H1 (cell line): Measurements from ENCODE around the gene RBM15. TPM values are rescaled to one million over a fixed set of nuclear protein-coding genes. Genes with fewer than 3 reads are reported as not detected.

Source experiments
- CTCF ChIA-PET: fragments of 300-600 bp; sonication (Branson Sonifier 250); formaldehyde crosslinking; loops from one replicate; lab custom pipeline; 2021; ENCODE audit not compliant: partially characterized antibody; lab: Charles Lee
- POLR2A ChIA-PET: fragments of 300-600 bp; sonication (Branson Sonifier 250); formaldehyde crosslinking; loops from one replicate; lab custom pipeline; 2021; ENCODE audit warnings: inconsistent platforms; ENCODE audit not compliant: partially characterized antibody; lab: Charles Lee
- DNase-seq, 2 experiments: peaks; one replicate each; pipeline versions ENCODE4 v3.0.0 to v3.0.0-alpha.2; 2010 to 2022; ENCODE audit warnings: low spot score in 2 of 2, low read depth in 1 of 2, mixed read lengths in 1 of 2
- FAIRE-seq: peaks from 2 replicates; lab custom pipeline; 2011; peaks lifted over from hg19 to GRCh38; lab: Jason Lieb, UNC
- H2AFZ ChIP-seq: 2 replicates; pipeline ENCODE4 v1.8.1; 2012; ENCODE audit warnings: low read length, inconsistent platforms
- H2AK5ac ChIP-seq: 2 replicates; pipeline ENCODE4 v1.6.1; 2013; ENCODE audit warnings: low read depth, low read length
- H2BK120ac ChIP-seq: replicated peaks from 2 replicates; pipeline ENCODE3; 2013; ENCODE audit warnings: low read depth, low read length, inconsistent platforms
- H2BK12ac ChIP-seq: 2 replicates; pipeline ENCODE4 v1.6.1; 2013; ENCODE audit warnings: low read depth, low read length
- H2BK15ac ChIP-seq: 2 replicates; pipeline ENCODE4 v1.6.1; 2013; ENCODE audit warnings: low read length
- H2BK20ac ChIP-seq: 2 replicates; pipeline ENCODE4 v1.6.1; 2013; ENCODE audit warnings: low read length
- H2BK5ac ChIP-seq: 2 replicates; pipeline ENCODE4 v1.6.1; 2013; ENCODE audit warnings: low read depth, low read length
- H3K14ac ChIP-seq: 2 replicates; pipeline ENCODE4 v1.6.1; 2013; ENCODE audit warnings: inconsistent platforms; ENCODE audit not compliant: insufficient read length
- H3K18ac ChIP-seq: 2 replicates; pipeline ENCODE4 v1.6.1; 2013; ENCODE audit warnings: low read length; ENCODE audit errors: extremely low read depth
- H3K23ac ChIP-seq: 2 replicates; pipeline ENCODE4 v1.6.1; 2013; ENCODE audit warnings: inconsistent platforms; ENCODE audit not compliant: insufficient read length
- H3K23me2 ChIP-seq: 2 replicates; pipeline ENCODE4 v1.6.1; 2013; ENCODE audit warnings: low read depth, low read length
- H3K27ac ChIP-seq: 2 replicates; pipeline ENCODE4 v1.6.1; 2011; ENCODE audit warnings: low read depth, low read length, inconsistent platforms
- H3K27me3 ChIP-seq, 4 experiments: replicated peaks in 1 of 4; 1 replicate in 1 of 4; 2 replicates in 3 of 4; pipeline versions ENCODE4 v1.6.1 to v1.8.1; 2011 to 2013; ENCODE audit warnings: low read length in 3 of 4, mild to moderate bottlenecking in 3 of 4, inconsistent platforms in 2 of 4, mixed read lengths in 2 of 4, moderate library complexity in 1 of 4; ENCODE audit not compliant: control insufficient read depth in 3 of 4, insufficient read depth in 3 of 4; ENCODE audit errors: extremely low read depth in 1 of 4
- H3K36me3 ChIP-seq, 4 experiments: 2 replicates each; pipeline versions ENCODE4 v1.6.1 to v1.8.1; 2011 to 2013; ENCODE audit warnings: mild to moderate bottlenecking in 4 of 4, low read length in 3 of 4, moderate library complexity in 2 of 4, control low read depth in 1 of 4, inconsistent platforms in 1 of 4; ENCODE audit not compliant: insufficient read depth in 4 of 4, control insufficient read depth in 2 of 4
- H3K4ac ChIP-seq: replicated peaks from 2 replicates; pipeline ENCODE3; 2013; ENCODE audit warnings: low read length, low read depth, mixed read lengths, inconsistent platforms; ENCODE audit not compliant: insufficient read length
- H3K4me1 ChIP-seq, 4 experiments: replicated peaks in 1 of 4; 1 replicate in 1 of 4; 2 replicates in 3 of 4; pipeline versions ENCODE4 v1.6.1 to v1.8.1; 2011 to 2013; ENCODE audit warnings: low read length in 3 of 4, inconsistent platforms in 2 of 4, mixed read lengths in 1 of 4; ENCODE audit not compliant: insufficient read depth in 4 of 4, control insufficient read depth in 3 of 4
- H3K4me2 ChIP-seq, 2 experiments: 2 replicates each; pipeline versions ENCODE4 v1.6.1 to v1.8.1; 2011 to 2013; ENCODE audit warnings: low read depth in 2 of 2, low read length in 2 of 2, control low read depth in 1 of 2, inconsistent platforms in 1 of 2, mild to moderate bottlenecking in 1 of 2; ENCODE audit not compliant: insufficient read depth in 1 of 2
- H3K4me3 ChIP-seq, 4 experiments: fragments of 200-600, 300-600 bp in 1 of 4; sonication (generic), shearing (Covaris generic), sonication (Bioruptor Twin) in 1 of 4; 2 replicates each; pipeline versions ENCODE4 v1.5.1 to v1.8.1; 2011 to 2016; ENCODE audit warnings: low read length in 4 of 4, low read depth in 3 of 4, control low read depth in 2 of 4, inconsistent platforms in 2 of 4, mild to moderate bottlenecking in 2 of 4, mixed read lengths in 1 of 4, moderate library complexity in 1 of 4; ENCODE audit not compliant: insufficient read depth in 2 of 4; ENCODE audit errors: extremely low read depth in 1 of 4
- H3K56ac ChIP-seq: replicated peaks from 2 replicates; pipeline ENCODE3; 2013; ENCODE audit warnings: low read depth, mild to moderate bottlenecking, mixed read lengths, low read length, inconsistent platforms; ENCODE audit not compliant: insufficient read length
- H3K79me1 ChIP-seq: 2 replicates; pipeline ENCODE4 v1.6.1; 2013; ENCODE audit warnings: low read depth, low read length, control low read depth
- H3K79me2 ChIP-seq, 2 experiments: 2 replicates each; pipeline versions ENCODE4 v1.6.1 to v1.8.1; 2012 to 2013; ENCODE audit warnings: low read length in 2 of 2, mild to moderate bottlenecking in 2 of 2, inconsistent platforms in 1 of 2; ENCODE audit not compliant: insufficient read depth in 2 of 2, control insufficient read depth in 1 of 2
- H3K9ac ChIP-seq, 4 experiments: replicated peaks in 1 of 4; 1 replicate in 1 of 4; 2 replicates in 3 of 4; pipeline versions ENCODE4 v1.6.1 to v1.8.1; 2011 to 2013; ENCODE audit warnings: low read depth in 3 of 4, low read length in 3 of 4, control low read depth in 2 of 4, mild to moderate bottlenecking in 2 of 4, moderate library complexity in 2 of 4, inconsistent platforms in 1 of 4; ENCODE audit errors: extremely low read depth in 1 of 4
- H3K9me3 ChIP-seq, 2 experiments: 2 replicates each; pipeline versions ENCODE4 v1.6.1 to v1.8.1; 2012 to 2013; ENCODE audit warnings: mild to moderate bottlenecking in 2 of 2, moderate library complexity in 2 of 2, control low read depth in 1 of 2, inconsistent platforms in 1 of 2, low read depth in 1 of 2, low read length in 1 of 2, mixed read lengths in 1 of 2; ENCODE audit not compliant: insufficient read depth in 2 of 2
- H4K20me1 ChIP-seq, 2 experiments: replicated peaks in 1 of 2; 2 replicates each; pipeline versions ENCODE3 to v1.8.1; 2011 to 2013; ENCODE audit warnings: inconsistent platforms in 2 of 2, low read length in 2 of 2, mild to moderate bottlenecking in 1 of 2; ENCODE audit not compliant: insufficient read depth in 2 of 2, control insufficient read depth in 1 of 2
- H4K5ac ChIP-seq: 2 replicates; pipeline ENCODE4 v1.6.1; 2013; ENCODE audit warnings: low read length, low read depth, mixed read lengths, inconsistent platforms; ENCODE audit not compliant: insufficient read length
- H4K8ac ChIP-seq: 2 replicates; pipeline ENCODE4 v1.8.0; 2013; ENCODE audit warnings: mild to moderate bottlenecking, moderate library complexity, low read length, inconsistent platforms; ENCODE audit not compliant: insufficient read depth; ENCODE audit errors: extremely low read depth
- H4K91ac ChIP-seq: replicated peaks from 2 replicates; pipeline ENCODE3; 2013; ENCODE audit warnings: low read length, mixed read lengths, inconsistent platforms; ENCODE audit not compliant: insufficient read length
- BCL11A ChIP-seq, 2 experiments: IDR thresholded peaks; one replicate each; pipeline ENCODE4 v1.6.1; 2011; ENCODE audit warnings: low read depth in 2 of 2, low read length in 2 of 2, mild to moderate bottlenecking in 2 of 2
- CBX8 ChIP-seq: fragments of 300-800, 300-1000 bp; sonication (generic); IDR thresholded peaks from 2 replicates; pipeline ENCODE4 v1.7.1; 2016; ENCODE audit warnings: low read depth, low read length, borderline replicate concordance
- CREB1 ChIP-seq: IDR thresholded peaks from 2 replicates; pipeline ENCODE4 v1.6.1; 2012; ENCODE audit warnings: inconsistent platforms
- EZH2 ChIP-seq: fragments of 200-600 bp; sonication (generic); IDR thresholded peaks from 2 replicates; pipeline ENCODE4 v1.7.1; 2012; ENCODE audit warnings: low read depth, mild to moderate bottlenecking, moderate library complexity, low read length, inconsistent platforms; ENCODE audit not compliant: severe bottlenecking
- GABPA ChIP-seq: IDR thresholded peaks from 2 replicates; pipeline ENCODE4 v1.6.1; 2011; ENCODE audit warnings: mild to moderate bottlenecking, low read length, moderate library complexity, borderline replicate concordance; ENCODE audit not compliant: insufficient read depth
- GTF2F1 ChIP-seq: IDR thresholded peaks from 2 replicates; pipeline ENCODE4 v1.6.1; 2012; ENCODE audit warnings: low read depth, low read length, improper control_type of control experiment, borderline replicate concordance
- NRF1 ChIP-seq: IDR thresholded peaks from 2 replicates; pipeline ENCODE4 v1.6.1; 2011; ENCODE audit warnings: mild to moderate bottlenecking, low read depth, low read length, improper control_type of control experiment
- POLR2AphosphoS5 ChIP-seq: IDR thresholded peaks from 2 replicates; pipeline ENCODE4 v1.6.1; 2011; ENCODE audit warnings: low read depth, low read length
- RAD21 ChIP-seq, 2 experiments: IDR thresholded peaks in 1 of 2; conservative IDR thresholded peaks in 1 of 2; 2 replicates each; pipeline ENCODE4 v1.6.1; 2011; ENCODE audit warnings: low read depth in 2 of 2, low read length in 2 of 2, improper control_type of control experiment in 1 of 2, inconsistent platforms in 1 of 2, mild to moderate bottlenecking in 1 of 2, moderate library complexity in 1 of 2
- RBBP5 ChIP-seq: IDR thresholded peaks from 2 replicates; pipeline ENCODE4 v1.7.1; 2012; ENCODE audit warnings: low read depth, mild to moderate bottlenecking, inconsistent platforms, low read length, moderate library complexity, borderline replicate concordance
- RXRA ChIP-seq: IDR thresholded peaks from 2 replicates; pipeline ENCODE4 v1.6.1; 2011; ENCODE audit warnings: low read depth, mild to moderate bottlenecking, low read length, moderate library complexity; ENCODE audit not compliant: insufficient read depth
- SAP30 ChIP-seq: fragments of 300-600 bp; sonication (generic); IDR thresholded peaks from 2 replicates; pipeline ENCODE4 v1.7.1; 2012; ENCODE audit warnings: low read length, moderate library complexity, mild to moderate bottlenecking, inconsistent platforms; ENCODE audit not compliant: insufficient read depth, insufficient replicate concordance
- TEAD4 ChIP-seq: IDR thresholded peaks from 2 replicates; pipeline ENCODE4 v1.6.1; 2012; ENCODE audit warnings: low read depth, low read length, inconsistent platforms, mixed read lengths
- WGBS, 2 experiments: shearing (Covaris generic) in 1 of 2; methylation state at CpG; one replicate each; pipeline versions ENCODE4 v1.1.6 to v1.1.7; 2013 to 2015; ENCODE audit warnings: low lambda C conversion rate in 2 of 2, mixed read lengths in 2 of 2, inconsistent platforms in 1 of 2, low coverage in 1 of 2, missing lambda C conversion rate in 1 of 2; ENCODE audit not compliant: insufficient replicate concordance in 2 of 2, insufficient coverage in 1 of 2, insufficient read length in 1 of 2; ENCODE audit errors: extremely low coverage in 1 of 2, missing lambda C conversion rate in 1 of 2; 5-methylcytosine and 5-hydroxymethylcytosine counted together
- polyA plus RNA-seq, 7 experiments: library from polyadenylated mRNA; depleted of rRNA in 3 of 7; stranded (reverse) in 5 of 7; unstranded in 2 of 7; fragments of >200 nt in 5 of 7; fragments of 200-250 nt in 2 of 7; gene quantifications; 1 replicate in 5 of 7; 2 replicates in 1 of 7; 4 replicates in 1 of 7; pipeline versions ENCODE4 v1.2.1 to v1.2.3, GENCODE V29; 2011 to 2013; ENCODE audit warnings: missing spikeins in 2 of 7, mixed read lengths in 2 of 7
- total RNA-seq: library from RNA; stranded (reverse); fragmentation: NEBNext Ultra II Directional; extraction: Animal tissue kit (Norgen Biotek cat#: 25700); gene quantifications from 2 replicates; pipeline ENCODE4 v1.2.1, GENCODE V29; 2021

The RBM15 gene
- total and polyA plus RNA-seq, 2 of the 8 experiments (the other 6 are each of a cell fraction or from before 2014, with no cell fraction given): 13.5 to 44.9 TPM

DNA sequence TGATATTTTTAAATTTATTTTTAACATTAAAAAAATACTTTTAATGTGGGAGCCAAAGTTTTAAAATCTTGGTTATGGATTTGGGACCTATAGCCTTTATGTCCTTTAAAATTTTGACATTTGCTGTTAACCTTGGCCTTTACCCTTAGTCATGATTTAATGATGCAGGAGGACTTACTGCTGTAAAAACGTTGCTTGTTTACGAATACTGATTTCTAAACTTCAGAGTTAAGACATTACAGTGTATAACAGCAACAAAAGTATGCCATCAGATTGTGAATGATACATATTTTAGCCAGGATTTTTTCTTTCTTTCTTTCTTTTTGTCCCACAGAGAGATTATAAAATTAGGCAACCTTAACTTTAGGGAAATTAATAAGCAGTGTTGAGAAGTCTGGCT lies 8.9 kb downstream of the RBM15 start:
- DNase-seq (no peak), FAIRE-seq (no peak)
- Histone ChIP-seq H4K8ac (no peak overlapping the region), H3K27ac (no peak overlapping the region), H2AFZ (no peak overlapping the region), H3K79me1 (peaks cover 10% of the 10 kb centered on the region), H3K56ac (no peak overlapping the region), H3K36me3 (peaks cover 0 to 36% (median 5%) of the 10 kb centered on the region in 4 experiments; a peak in 6 of 8 replicates), H4K91ac (no peak overlapping the region), H4K20me1 (peaks cover 24% of the 10 kb centered on the region in 2 experiments), H2BK20ac (no peak overlapping the region), H3K4me1 (peaks cover 3 to 11% (median 9%) of the 10 kb centered on the region in 4 experiments; a peak in 4 of 7 replicates), H3K9me3 (no peaks in the 10 kb centered on the region), H3K4me2 (peak overlapping the region in 1 of 2 experiments; percentile 49; a peak in 1 of 4 replicates), H4K5ac (no peak overlapping the region), H3K18ac (no peak overlapping the region), H3K14ac (no peak overlapping the region), H2BK12ac (no peak overlapping the region), H3K23me2 (no peaks in the 10 kb centered on the region), H3K4ac (no peak overlapping the region), H3K9ac (no peak overlapping the region), H3K27me3 (no peaks in the 10 kb centered on the region), H3K23ac (no peak overlapping the region), H3K4me3 (peak overlapping the region in 1 of 4 experiments; percentile 8; a peak in 1 of 8 replicates), H2BK120ac (no peak overlapping the region), H2BK5ac (no peak overlapping the region), H2AK5ac (no peak overlapping the region), H2BK15ac (no peak overlapping the region), H3K79me2 (peaks cover 28 to 98% of the 10 kb centered on the region in 2 experiments; a peak in 3 of 4 replicates)
- WGBS, 2 experiments: 90% methylated on average over 2 of the region's 2 CpGs; no CpG with 5 or more reads in 1 of the 2 experiments
- CTCF ChIA-PET: interaction anchor here (0.6 to 3.0 kb wide), 9 partner anchors 35 to 478 kb away, joined by 3 to 9 read pairs (median 5); no protein-coding TSS in a partner anchor
- POLR2A ChIA-PET: interaction anchor here (1.1 to 4.8 kb wide), 3 partner anchors 10 to 139 kb away, joined by 3 to 47 read pairs (median 4); partner anchors contain the start of gene RBM15
- TF ChIP-seq EZH2: no peak
- TF ChIP-seq TEAD4: no peak
- no peak for TF ChIP-seq GTF2F1
- TF ChIP-seq RXRA: no peak
- TF ChIP-seq RAD21 (IDR thresholded peaks at IDR 0.05 in 1 of 2, conservative IDR thresholded peaks at IDR 0.05 in 1 of 2; ENCODE audit: low read depth in 2 of 2, low read length in 2 of 2): no peak
- TF ChIP-seq NRF1: no peak
- TF ChIP-seq CBX8: no peak
- no peak for TF ChIP-seq POLR2AphosphoS5
- TF ChIP-seq BCL11A (IDR thresholded peaks at IDR 0.05; ENCODE audit: low read depth in 2 of 2, low read length in 2 of 2): no peak
- no peak for TF ChIP-seq SAP30
- no peak for TF ChIP-seq RBBP5
- TF ChIP-seq CREB1: no peak
- TF ChIP-seq GABPA: no peak
